IMR-90 (cell line): ENCODE measurements around the gene IFI44L. TPM values are rescaled to one million over a fixed set of nuclear protein-coding genes. Genes with fewer than 3 reads are reported as not detected.

Source experiments
- ATAC-seq: fragments of 200-7000 bp; cut with Tn5 transposase; 2 replicates; pipeline ENCODE4 v1.9.1; 2020; ENCODE audit warnings: low read depth, mild to moderate bottlenecking, moderate library complexity
- BruUV-seq: library from RNA; stranded (reverse); fragments of 400-500 nt; replicated peaks from 2 replicates; lab custom pipeline; 2021; lab: Mats Ljungman, UMichigan
- CTCF ChIA-PET: fragments of 300-600 bp; formaldehyde crosslinking; extraction: SDS; loops from one replicate; lab custom pipeline; 2021; ENCODE audit warnings: antibody characterized with exemption; lab: Yijun Ruan, JAX
- POLR2A ChIA-PET: fragments of 300-600 bp; sonication (Branson Sonifier 250); formaldehyde crosslinking; loops from one replicate; lab custom pipeline; 2022; ENCODE audit warnings: antibody characterized with exemption; ENCODE audit not compliant: unreplicated experiment; lab: Charles Lee
- DNase-seq: peaks from one replicate; pipeline ENCODE4 v3.0.0; 2013
- H2AFZ ChIP-seq: replicated peaks from 2 replicates; pipeline ENCODE3; 2013; ENCODE audit warnings: low read length, mild to moderate bottlenecking; ENCODE audit not compliant: poor library complexity
- H2AK5ac ChIP-seq: 2 replicates; pipeline ENCODE4 v1.6.1; 2013; ENCODE audit warnings: low read depth, low read length, inconsistent platforms
- H2AK9ac ChIP-seq: replicated peaks from 2 replicates; pipeline ENCODE3; 2013; ENCODE audit warnings: mild to moderate bottlenecking, low read depth, low read length, moderate library complexity; ENCODE audit not compliant: poor library complexity
- H2BK120ac ChIP-seq: 2 replicates; pipeline ENCODE4 v1.6.1; 2013; ENCODE audit warnings: low read depth, low read length, inconsistent platforms
- H2BK15ac ChIP-seq: 3 replicates; pipeline ENCODE4 v1.6.1; 2013; ENCODE audit warnings: low read depth, low read length, inconsistent platforms
- H2BK20ac ChIP-seq: 2 replicates; pipeline ENCODE4 v1.6.1; 2013; ENCODE audit warnings: low read depth, mild to moderate bottlenecking, inconsistent platforms, low read length, moderate library complexity
- H2BK5ac ChIP-seq: 2 replicates; pipeline ENCODE4 v1.6.1; 2013; ENCODE audit warnings: mild to moderate bottlenecking, low read depth, low read length, inconsistent platforms; ENCODE audit not compliant: poor library complexity, severe bottlenecking
- H3K14ac ChIP-seq: replicated peaks from 2 replicates; pipeline ENCODE4 v1.6.1; 2013; ENCODE audit warnings: low read depth, low read length, inconsistent platforms
- H3K18ac ChIP-seq: 2 replicates; pipeline ENCODE4 v1.6.1; 2013; ENCODE audit warnings: low read depth, low read length, control low read depth
- H3K23ac ChIP-seq: 2 replicates; pipeline ENCODE4 v1.6.1; 2013; ENCODE audit warnings: low read depth, low read length, inconsistent platforms
- H3K27ac ChIP-seq: 2 replicates; pipeline ENCODE4 v1.5.1; 2013; ENCODE audit warnings: mild to moderate bottlenecking, control low read depth, low read length; ENCODE audit not compliant: insufficient read depth
- H3K27me3 ChIP-seq: 2 replicates; pipeline ENCODE4 v1.6.1; 2013; ENCODE audit warnings: low read length; ENCODE audit not compliant: control insufficient read depth, insufficient read depth
- H3K36me3 ChIP-seq: 2 replicates; pipeline ENCODE4 v1.6.1; 2013; ENCODE audit warnings: low read length, mixed read lengths; ENCODE audit not compliant: control insufficient read depth, insufficient read depth
- H3K4ac ChIP-seq: 2 replicates; pipeline ENCODE4 v1.6.1; 2013; ENCODE audit warnings: low read depth, low read length, inconsistent platforms
- H3K4me1 ChIP-seq: 2 replicates; pipeline ENCODE4 v1.6.1; 2013; ENCODE audit warnings: low read length, mixed read lengths; ENCODE audit not compliant: control insufficient read depth, insufficient read depth
- H3K4me2 ChIP-seq: 2 replicates; pipeline ENCODE4 v1.6.1; 2013; ENCODE audit warnings: low read depth, mild to moderate bottlenecking, control low read depth, low read length, moderate library complexity
- H3K4me3 ChIP-seq: 2 replicates; pipeline ENCODE4 v1.5.1; 2013; ENCODE audit warnings: low read depth, mild to moderate bottlenecking, control low read depth, low read length, moderate library complexity; ENCODE audit not compliant: insufficient read depth
- H3K56ac ChIP-seq: 2 replicates; pipeline ENCODE4 v1.6.1; 2013; ENCODE audit warnings: low read length, inconsistent platforms; ENCODE audit not compliant: insufficient read depth; ENCODE audit errors: extremely low read depth
- H3K79me1 ChIP-seq, 2 experiments: 2 replicates each; pipeline ENCODE4 v1.6.1; 2013; ENCODE audit warnings: low read length in 2 of 2, inconsistent platforms in 1 of 2, low read depth in 1 of 2
- H3K9ac ChIP-seq: 2 replicates; pipeline ENCODE4 v1.6.1; 2013; ENCODE audit warnings: low read depth, low read length, control low read depth
- H3K9me1 ChIP-seq: 2 replicates; pipeline ENCODE4 v1.6.1; 2013; ENCODE audit warnings: low read length, inconsistent platforms; ENCODE audit not compliant: insufficient read depth
- H3K9me3 ChIP-seq: 2 replicates; pipeline ENCODE4 v1.6.1; 2013; ENCODE audit warnings: low read length; ENCODE audit not compliant: control insufficient read depth, insufficient read depth
- H4K20me1 ChIP-seq: 2 replicates; pipeline ENCODE4 v1.6.1; 2013; ENCODE audit warnings: low read length, inconsistent platforms; ENCODE audit not compliant: insufficient read depth
- H4K5ac ChIP-seq: 2 replicates; pipeline ENCODE4 v1.6.1; 2013; ENCODE audit warnings: mild to moderate bottlenecking, low read depth, low read length, control low read depth
- H4K8ac ChIP-seq, 2 experiments: 2 replicates each; pipeline ENCODE4 v1.6.1; 2013; ENCODE audit warnings: low read depth in 2 of 2, low read length in 2 of 2, control low read depth in 1 of 2, inconsistent platforms in 1 of 2
- H4K91ac ChIP-seq: 2 replicates; pipeline ENCODE4 v1.6.1; 2013; ENCODE audit warnings: low read depth, low read length, inconsistent platforms; ENCODE audit not compliant: insufficient read depth
- BHLHE40 ChIP-seq: fragments of 150-350 bp; IDR thresholded peaks from 2 replicates; pipeline ENCODE4 v1.6.1; 2016; ENCODE audit warnings: mild to moderate bottlenecking, low read depth, low read length
- CEBPB ChIP-seq: IDR thresholded peaks from 2 replicates; pipeline ENCODE4 v1.6.1; 2012; ENCODE audit warnings: low read depth, low read length, improper control_type of control experiment
- FOS ChIP-seq: fragments of 150-350 bp; IDR thresholded peaks from 2 replicates; pipeline ENCODE4 v1.6.1; 2016; ENCODE audit warnings: low read depth, low read length
- MAFK ChIP-seq: IDR thresholded peaks from 2 replicates; pipeline ENCODE4 v1.6.1; 2012; ENCODE audit warnings: low read depth, low read length, improper control_type of control experiment
- WGBS, 2 experiments: methylation state at CpG; one replicate each; pipeline versions ENCODE4 v1.1.5 to v1.1.7; 2013; ENCODE audit warnings: missing lambda C conversion rate in 2 of 2; ENCODE audit not compliant: insufficient read length in 1 of 2; ENCODE audit errors: extremely low coverage in 2 of 2; 5-methylcytosine and 5-hydroxymethylcytosine counted together
- dilution Hi-C: fragments of 300-500 bp; cut with HindIII; formaldehyde crosslinking; loops from one replicate; pipeline ENCODE4 v1.14.3; 2018; ENCODE audit warnings: low sequenced_read_pairs; ENCODE audit not compliant: unreplicated experiment
- in situ Hi-C: fragments of 300-500 bp; cut with MboI; formaldehyde crosslinking; loops from 3 replicates; pipeline ENCODE4 v1.14.3; 2019; ENCODE audit warnings: low sequenced_read_pairs, inconsistent platforms, mixed read lengths
- intact Hi-C: fragments of 100-400 bp; cut with micrococcal nuclease; formaldehyde crosslinking; loops from 2 replicates; pipeline ENCODE4 v1.10.0; 2022
- polyA plus RNA-seq, 3 experiments: library from polyadenylated mRNA; depleted of rRNA; stranded (reverse); fragments of >200 nt; gene quantifications; 2 replicates each; pipeline ENCODE4 v1.2.3, GENCODE V29; 2012; ENCODE audit warnings: low replicate concordance in 1 of 3
- total RNA-seq: library from RNA; depleted of rRNA; stranded (reverse); fragments of >200 nt; gene quantifications from 2 replicates; pipeline ENCODE4 v1.2.3, GENCODE V29; 2012; rRNA removed

IFI44L gene
- total and polyA plus RNA-seq, 2 of the 4 experiments (the other 2 are of a cell fraction), result 0.18 to 0.19 TPM

- Histone ChIP-seq H3K27ac (no peak overlapping the region), H4K5ac (no peak overlapping the region), H3K14ac (no peak overlapping the region), H4K8ac (no peak overlapping the region), H3K23ac (no peak overlapping the region), H3K56ac (no peak overlapping the region), H3K9ac (no peak overlapping the region), H2BK15ac (no peak overlapping the region), H3K4ac (no peak overlapping the region), H3K9me3 (no peaks in the 10 kb centered on the region), H3K36me3 (no peaks in the 10 kb centered on the region), H3K79me1 (no peaks in the 10 kb centered on the region), H3K4me1 (no peaks in the 10 kb centered on the region), H2BK20ac (no peak overlapping the region), H2AK5ac (no peak overlapping the region), H2BK5ac (no peak overlapping the region), H4K91ac (no peak overlapping the region), H3K18ac (no peak overlapping the region), H2BK120ac (no peak overlapping the region), H2AK9ac (no peak overlapping the region), H4K20me1 (no peaks in the 10 kb centered on the region), H3K4me3 (no peak overlapping the region), H3K4me2 (no peak overlapping the region), H2AFZ (no peak overlapping the region), H3K27me3 (no peaks in the 10 kb centered on the region), H3K9me1 (no peaks in the 10 kb centered on the region)
- WGBS, 2 experiments, result no CpG with 5 or more reads among the region's 4 CpGs
- DNase-seq (peak; percentile 65), ATAC-seq (no peak)
- no TSS peak for BruUV-seq
- intact Hi-C loops, result no loop called here
- CTCF ChIA-PET, result no interaction called here
- POLR2A ChIA-PET, result no interaction called here
- dilution Hi-C loops, result no loop called here
- in situ Hi-C loops, result no loop called here
- peak; percentile 39; the same call in 1 of the 2 replicates for TF ChIP-seq BHLHE40
- peak; percentile 30; the same call in 1 of the 2 replicates for TF ChIP-seq CEBPB
- 0 out of 2 replicates have a peak, but pooled peaks have one; percentile 34 for TF ChIP-seq FOS
- no peak for TF ChIP-seq MAFK
Measured at GRCh38 chr1:78691995-78692747, 71.9 kb downstream of the IFI44L start.

Other genes starting within 250 kb of the IFI44L start
- 5.4 and 8.6 TPM in 2 replicates for gene PTGFR, start 129.5 kb upstream of the IFI44L start, total RNA-seq
- 1.1 and 1.7 TPM in 2 replicates for gene PTGFR, start 129.5 kb upstream of the IFI44L start, polyA plus RNA-seq (2012; rRNA removed)
- 2.5 and 2.7 TPM in 2 replicates for gene IFI44, start 29.4 kb downstream of the IFI44L start, total RNA-seq
- gene IFI44, start 29.4 kb downstream of the IFI44L start, polyA plus RNA-seq (2012; rRNA removed), result 1.8 and 2.2 TPM in 2 replicates